Measurements from ENCODE around the gene CLTRN. TPM values are rescaled to one million over a fixed set of nuclear protein-coding genes. Genes with fewer than 3 reads are reported as not detected.

Gene CLTRN
- total and polyA plus RNA-seq, 2 donors (not counting 1 experiment from before 2014, with no cell fraction given), result 0.42 to 0.46 TPM

DNA sequence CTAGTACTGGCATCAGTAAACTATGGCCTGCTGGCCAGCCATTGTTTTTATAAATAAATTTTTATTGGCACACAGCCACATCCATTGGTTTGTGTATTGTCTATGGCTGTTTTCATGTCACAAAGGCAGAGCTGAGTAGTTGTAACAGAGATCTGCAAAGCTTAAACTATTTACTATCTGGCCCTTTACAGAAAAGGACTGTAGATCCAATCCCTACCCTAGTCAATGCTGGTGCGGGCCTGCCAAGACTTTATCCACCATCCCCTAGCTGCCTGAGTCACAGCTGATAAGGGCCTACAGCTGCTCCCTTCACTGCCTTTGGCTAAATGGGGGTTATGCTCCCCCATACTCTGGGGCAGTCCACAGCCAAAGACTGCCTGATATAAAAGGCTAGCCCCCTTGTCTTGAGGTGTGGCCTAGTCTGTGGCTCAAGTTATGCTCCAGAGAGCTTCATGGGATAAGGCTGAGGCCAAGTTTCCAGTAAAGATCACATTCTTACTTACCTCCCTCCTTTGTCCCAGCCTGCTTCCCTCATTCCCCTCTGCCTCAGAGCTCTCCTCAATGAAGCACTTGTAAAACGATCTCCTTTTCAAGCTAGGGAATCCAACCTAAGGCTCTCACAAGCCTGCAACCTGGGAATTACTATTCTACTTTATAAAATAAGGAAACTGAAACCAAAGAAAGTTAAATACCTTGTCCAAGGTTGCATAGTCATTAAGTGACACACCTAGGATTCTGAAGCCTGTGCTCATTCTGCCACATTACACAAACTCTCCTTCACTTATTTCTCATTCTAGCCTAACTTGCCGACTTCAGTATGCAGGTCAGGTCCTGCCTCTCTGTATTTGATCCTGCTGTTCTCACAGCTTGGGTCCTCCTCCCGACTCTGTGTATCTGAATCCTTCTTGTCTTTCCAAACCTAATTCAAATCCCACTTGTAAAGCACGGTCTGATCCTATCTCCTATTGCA is 84.5 kb downstream of the CLTRN start:
- Histone ChIP-seq H3K36me3 (replicated peaks in 1 of 2; ENCODE audit: control extremely low read depth in 1 of 2, control insufficient read depth in 1 of 2, extremely low read depth in 1 of 2, insufficient read depth in 2 of 2, low read length in 1 of 2) (no peaks in the 10 kb centered on the region), H3K27me3 (replicated peaks in 1 of 4; ENCODE audit: control extremely low read depth in 1 of 4, control insufficient read depth in 3 of 4, insufficient read depth in 4 of 4, low read length in 3 of 4) (peaks cover 0 to 12% (median 0%) of the 10 kb centered on the region in 4 experiments), H3K9ac (ENCODE audit: low read length) (no peak overlapping the region), H3K4me1 (ENCODE audit: control insufficient read depth in 2 of 2, insufficient read depth in 2 of 2, low read length in 2 of 2) (no peaks in the 10 kb centered on the region), H3K4me3 (ENCODE audit: control extremely low read depth in 1 of 5, extremely low read depth in 1 of 5, insufficient read depth in 1 of 5, low read depth in 2 of 5, low read length in 4 of 5) (no peak overlapping the region), H3K79me2 (ENCODE audit: control insufficient read depth, insufficient read depth, low read length) (no peaks in the 10 kb centered on the region), H3K27ac (ENCODE audit: low read length in 2 of 2) (no peak overlapping the region), H4K20me1 (ENCODE audit: control insufficient read depth, insufficient read depth, low read length, poor library complexity, severe bottlenecking) (no peaks in the 10 kb centered on the region), H3K9me3 (ENCODE audit: control extremely low read depth in 1 of 3, control insufficient read depth in 2 of 3, insufficient read depth in 1 of 3, low read length in 2 of 3) (no peaks in the 10 kb centered on the region), H2AFZ (ENCODE audit: insufficient read depth, low read depth, low read length, poor library complexity, severe bottlenecking) (no peak overlapping the region), H3K4me2 (replicated peaks; ENCODE audit: low read depth, low read length, poor library complexity, severe bottlenecking) (no peak overlapping the region)
- ATAC-seq (ENCODE audit: low read depth) (no peak), DNase-seq (no peak)
- no peak overlapping the region for H3K27ac Mint-ChIP-seq
- no peak overlapping the region for H3K4me3 Mint-ChIP-seq
- POLR2A ChIA-PET, result no interaction called here
- CTCF ChIA-PET, result no interaction called here
- WGBS (ENCODE audit: insufficient coverage), result 72% methylated on average over 4 of the region's 5 CpGs
- no peaks in the 10 kb centered on the region for H3K9me3 Mint-ChIP-seq (ENCODE audit: insufficient read depth)
- peaks cover 5% of the 10 kb centered on the region for H3K27me3 Mint-ChIP-seq
- TF ChIP-seq EZH2 (IDR thresholded peaks at IDR 0.05; ENCODE audit: borderline replicate concordance, insufficient read depth, low read depth, low read length, poor library complexity, severe bottlenecking) (no peak), CTCF (IDR thresholded peaks at IDR 0.05) (no peak)
- intact Hi-C loops (cut with micrococcal nuclease), result no loop called here
- no peaks in the 10 kb centered on the region for H3K4me1 Mint-ChIP-seq

Other genes starting within 250 kb of the CLTRN start
- 0.22 and 0.24 TPM in 2 replicates for gene PIR, start 171.5 kb downstream of the CLTRN start, total RNA-seq
- gene PIR, start 171.5 kb downstream of the CLTRN start, polyA plus RNA-seq, result not detected in 2 replicates
- gene BMX, start 164.0 kb downstream of the CLTRN start, total RNA-seq, result not detected in 2 replicates
- gene BMX, start 164.0 kb downstream of the CLTRN start, polyA plus RNA-seq, result not detected in 2 replicates
- not detected in 2 replicates for gene ACE2, start 63.8 kb downstream of the CLTRN start, total RNA-seq
- not detected in 2 replicates for gene ACE2, start 63.8 kb downstream of the CLTRN start, polyA plus RNA-seq
- gene CA5B, start 73.5 kb upstream of the CLTRN start, total RNA-seq, result 17.2 and 17.7 TPM in 2 replicates
- gene CA5B, start 73.5 kb upstream of the CLTRN start, polyA plus RNA-seq, result 25.1 and 39.3 TPM in 2 replicates
- 27.8 and 28.2 TPM in 2 replicates for gene ZRSR2, start 125.7 kb upstream of the CLTRN start, total RNA-seq
- gene ZRSR2, start 125.7 kb upstream of the CLTRN start, polyA plus RNA-seq, result 28.6 and 45.2 TPM in 2 replicates
- 33.9 and 37.8 TPM in 2 replicates for gene AP1S2, start 190.0 kb upstream of the CLTRN start, total RNA-seq
- 23.9 and 32.0 TPM in 2 replicates for gene AP1S2, start 190.0 kb upstream of the CLTRN start, polyA plus RNA-seq